Stimulated activated CD8-positive, alpha-beta memory T cell treated with anti-CD3 and anti-CD28 coated beads, Interleukin-7, amount 100 ng/mL, for 1 hour (primary cell): Measurements from ENCODE around the gene LRBA.

Source experiments
- DNase-seq, 2 donors: peaks; one replicate each; pipeline ENCODE4 v3.0.0-alpha.2; 2020; ENCODE audit warnings: low read depth in 2 of 2

The LRBA gene

GRCh38 chr4:150368667-150369066 is 646.4 kb downstream of the LRBA start:
- no peak for DNase-seq

GRCh38 chr4:150367326-150367725 is 647.8 kb downstream of the LRBA start:
- no peak for DNase-seq

DNA sequence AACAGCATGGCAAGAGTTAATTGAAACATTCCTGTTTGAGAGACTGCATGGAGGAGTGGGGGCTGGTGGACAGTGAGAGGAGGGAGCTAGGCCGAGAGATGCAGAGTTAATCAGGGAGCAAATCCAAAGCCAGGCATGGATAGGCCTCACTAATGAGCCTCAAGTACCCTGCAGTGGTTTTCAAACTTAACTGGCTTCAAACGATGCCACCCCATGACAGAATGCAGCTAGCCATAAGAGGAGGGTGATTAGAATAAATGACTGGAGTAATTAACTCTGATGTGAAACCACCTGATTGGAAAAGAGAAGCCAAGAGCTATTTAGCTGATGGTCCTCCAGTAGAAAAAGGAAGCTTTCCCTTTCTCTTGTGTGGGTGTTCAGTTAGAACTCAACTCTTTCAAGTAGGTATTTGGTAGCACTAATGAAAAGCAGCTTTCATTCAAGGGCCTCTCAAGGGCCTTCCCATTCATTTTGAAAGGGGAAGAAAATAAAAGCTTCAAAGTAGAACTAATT is 648.5 kb downstream of the LRBA start:
- no peak for DNase-seq

GRCh38 chr4:150363721-150364688 is 651.1 kb downstream of the LRBA start:
- no peak for DNase-seq

GRCh38 chr4:150358691-150359090 is 656.4 kb downstream of the LRBA start:
- DNase-seq, result no peak

GRCh38 chr4:150357829-150358228 is 657.3 kb downstream of the LRBA start:
- DNase-seq, result no peak

- no peak for DNase-seq
These were observed 659.1 kb downstream of the LRBA start for GRCh38 chr4:150355858-150356455.

DNA sequence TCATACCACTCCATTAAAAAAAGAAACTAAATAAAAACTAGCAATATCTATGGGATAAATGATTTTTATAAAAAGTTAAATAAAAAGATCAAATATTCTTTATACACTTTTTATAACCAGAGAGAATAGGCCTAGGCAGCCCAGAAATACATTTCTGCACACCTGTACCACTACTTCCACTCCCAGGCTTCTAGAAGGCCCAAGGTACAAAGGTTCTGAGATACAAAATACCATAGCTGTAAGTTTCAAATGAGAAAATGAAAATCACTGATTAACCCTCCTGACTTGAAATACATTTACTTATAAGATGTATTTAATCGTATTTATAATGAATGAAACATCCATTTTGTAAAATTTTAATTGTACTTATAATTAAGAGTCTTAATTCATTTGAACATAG is 659.7 kb downstream of the LRBA start:
- no peak for DNase-seq

DNA sequence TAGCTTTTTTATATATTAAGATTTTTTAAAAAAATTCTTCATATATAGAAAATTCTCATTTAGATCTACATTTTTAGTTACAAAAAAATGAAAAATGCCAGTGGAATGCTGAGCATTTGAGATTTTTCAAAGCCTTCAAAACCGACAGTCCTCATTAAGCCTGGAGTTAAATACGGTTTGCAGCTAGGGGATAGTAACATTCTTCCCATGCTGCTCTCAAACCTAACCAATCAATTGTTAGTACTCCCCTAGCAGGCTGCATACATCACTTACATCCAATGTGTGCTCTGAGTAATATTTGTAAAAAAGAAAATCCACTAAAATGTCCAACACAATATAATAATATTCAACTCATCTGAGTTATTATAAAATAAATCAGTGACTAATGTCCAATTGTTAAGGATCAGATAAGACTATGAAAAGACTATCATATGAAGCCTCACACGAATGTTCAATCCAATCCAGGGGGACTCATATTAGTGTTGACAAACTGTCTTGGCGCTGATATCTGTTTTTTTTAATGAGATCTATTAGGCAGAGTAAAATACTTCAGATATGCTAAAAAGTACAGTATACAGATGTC is 660.8 kb downstream of the LRBA start:
- no peak for DNase-seq

- no peak for DNase-seq
These were observed 667.0 kb downstream of the LRBA start for GRCh38 chr4:150348079-150348478.

DNA sequence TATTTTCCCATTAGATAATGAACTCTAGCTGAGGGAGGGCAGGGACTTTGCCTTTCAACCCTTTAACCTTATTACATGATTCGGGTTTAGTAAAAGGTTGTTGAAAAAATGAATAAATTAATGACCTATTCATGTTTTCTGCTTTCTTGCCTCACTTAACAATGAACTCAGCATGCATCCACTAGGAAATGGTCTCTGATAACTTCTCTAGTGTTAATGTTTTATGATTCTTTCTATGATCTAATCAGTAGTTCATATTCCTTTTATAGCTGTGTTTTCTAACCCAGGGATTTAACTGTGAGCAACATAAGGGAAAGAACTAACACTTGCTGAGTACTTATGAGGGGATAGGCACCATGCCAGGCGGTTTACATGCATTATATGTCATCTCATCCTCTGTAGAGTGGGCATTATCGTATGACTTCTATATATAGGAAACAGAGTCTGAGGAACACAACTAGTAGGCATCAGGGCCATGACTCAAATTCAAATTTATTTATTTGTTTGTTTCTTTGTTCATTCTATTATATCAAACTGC is 669.8 kb downstream of the LRBA start:
- DNase-seq, result no peak

DNA sequence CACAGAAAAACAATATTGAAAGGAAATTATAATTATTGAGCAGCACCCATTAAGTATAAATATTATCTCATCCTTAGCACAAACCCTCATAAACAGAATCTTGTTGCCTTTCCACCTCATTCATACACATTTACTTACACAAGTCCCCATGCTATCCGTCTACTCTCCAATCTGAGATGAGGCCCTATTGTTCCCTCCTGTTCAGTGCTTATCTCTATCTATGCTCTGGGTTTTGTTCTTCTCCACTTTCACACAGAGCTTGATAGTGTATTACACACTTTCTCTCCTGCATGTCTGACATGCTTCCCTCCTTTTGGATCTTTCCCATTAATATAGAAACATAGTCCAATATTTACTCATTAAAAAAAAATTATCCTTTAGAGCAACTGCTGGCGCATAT is 671.3 kb downstream of the LRBA start:
- DNase-seq, result no peak

- no peak for DNase-seq
These were observed 672.1 kb downstream of the LRBA start for GRCh38 chr4:150342945-150343344.

- no peak for DNase-seq
These were observed 677.4 kb downstream of the LRBA start for GRCh38 chr4:150337734-150338133.

GRCh38 chr4:150336676-150337412 is 678.2 kb downstream of the LRBA start:
- DNase-seq, result no peak

DNA sequence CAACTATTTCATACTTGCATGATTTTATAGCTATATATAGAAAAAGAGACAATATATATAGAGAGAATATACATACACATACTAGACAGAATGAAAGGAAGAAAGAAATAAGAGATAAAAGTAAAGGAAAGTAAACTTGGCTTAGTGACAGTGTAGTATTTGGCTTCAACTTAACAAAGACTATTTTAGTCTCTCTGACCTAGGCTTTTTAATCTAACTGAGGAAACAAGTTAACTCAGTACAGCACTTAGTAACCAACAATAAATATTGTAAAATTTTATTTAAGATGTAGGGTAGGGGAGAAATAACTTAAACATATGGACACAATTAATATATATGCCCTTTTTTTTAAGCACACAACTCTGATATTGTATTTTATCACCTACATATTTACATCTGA is 682.1 kb downstream of the LRBA start:
- no peak for DNase-seq

GRCh38 chr4:150332086-150332485 is 683.0 kb downstream of the LRBA start:
- DNase-seq, result no peak

- no peak for DNase-seq
These were observed 685.7 kb downstream of the LRBA start for GRCh38 chr4:150329373-150329772.

DNA sequence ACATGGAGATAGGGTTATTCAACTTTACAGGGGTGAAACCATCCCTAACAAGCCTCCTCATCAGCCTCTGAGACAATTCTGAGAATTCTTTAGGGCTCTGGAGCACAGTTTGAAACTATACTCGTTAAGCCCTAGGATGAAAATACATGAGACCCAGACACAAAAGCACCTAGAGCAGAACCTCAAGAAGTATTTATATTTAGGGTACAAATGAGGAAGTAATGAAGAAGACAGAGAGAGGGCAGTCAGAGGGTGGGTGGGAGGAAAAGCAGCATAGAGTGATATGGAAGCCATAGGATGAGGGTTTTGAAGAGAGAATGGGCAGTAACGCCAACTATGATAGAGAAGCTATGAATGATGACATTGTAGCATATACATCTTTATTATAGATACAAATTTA is 686.6 kb downstream of the LRBA start:
- DNase-seq, result no peak

GRCh38 chr4:150327262-150327780 is 687.8 kb downstream of the LRBA start:
- no peak for DNase-seq

GRCh38 chr4:150325872-150326271 is 689.2 kb downstream of the LRBA start:
- no peak for DNase-seq
